Activated T-helper 2 cell treated with anti-CD3 and anti-CD28 coated beads, Interferon-gamma antibody, Interleukin-2, Interleukin-4, amounts not matched to agents 10 μg/mL and 5 μg/mL and 100 μg/mL, durations not matched to agents 14 hours and 24 hours and 36 hours (primary cell): ENCODE data around the gene ZDHHC24. TPM values are rescaled to one million over a fixed set of nuclear protein-coding genes. Genes with fewer than 3 reads are reported as not detected.
"Not testable (repeated sequence)": the region's sequence is repeated elsewhere in the genome, so short reads cannot be mapped to it uniquely, and the experiment has no call there.

Experiments used
- DNase-seq: peaks from one replicate; pipeline ENCODE4 v3.0.0; 2021; ENCODE audit warnings: low spot score
- H3K27ac Mint-ChIP-seq: one replicate; pipeline ENCODE4 v1.8.0; 2021; ENCODE audit warnings: mixed read lengths
- H3K27me3 Mint-ChIP-seq: one replicate; pipeline ENCODE4 v1.8.0; 2021; ENCODE audit warnings: low read depth, mixed read lengths
- H3K36me3 Mint-ChIP-seq: one replicate; pipeline ENCODE4 v1.8.0; 2021; ENCODE audit warnings: low read depth, mixed read lengths
- H3K4me1 Mint-ChIP-seq: one replicate; pipeline ENCODE4 v1.8.0; 2021; ENCODE audit warnings: low read depth, mixed read lengths
- H3K4me3 Mint-ChIP-seq: one replicate; pipeline ENCODE4 v1.8.0; 2021; ENCODE audit warnings: low read depth, mild to moderate bottlenecking, moderate library complexity, mixed read lengths
- H3K9me3 Mint-ChIP-seq: one replicate; pipeline ENCODE4 v1.8.0; 2021; ENCODE audit warnings: mixed read lengths
- intact Hi-C: fragments of 100-400 bp; cut with micrococcal nuclease; formaldehyde crosslinking; loops from one replicate; pipeline ENCODE4 v1.15.1; 2023
- total RNA-seq: library from RNA; stranded (reverse); gene quantifications from 2 replicates; pipeline ENCODE4 v1.2.3, GENCODE V29; 2022

ZDHHC24 gene
- total RNA-seq, 1 donor from 2014 or later: 14.0 TPM

DNA sequence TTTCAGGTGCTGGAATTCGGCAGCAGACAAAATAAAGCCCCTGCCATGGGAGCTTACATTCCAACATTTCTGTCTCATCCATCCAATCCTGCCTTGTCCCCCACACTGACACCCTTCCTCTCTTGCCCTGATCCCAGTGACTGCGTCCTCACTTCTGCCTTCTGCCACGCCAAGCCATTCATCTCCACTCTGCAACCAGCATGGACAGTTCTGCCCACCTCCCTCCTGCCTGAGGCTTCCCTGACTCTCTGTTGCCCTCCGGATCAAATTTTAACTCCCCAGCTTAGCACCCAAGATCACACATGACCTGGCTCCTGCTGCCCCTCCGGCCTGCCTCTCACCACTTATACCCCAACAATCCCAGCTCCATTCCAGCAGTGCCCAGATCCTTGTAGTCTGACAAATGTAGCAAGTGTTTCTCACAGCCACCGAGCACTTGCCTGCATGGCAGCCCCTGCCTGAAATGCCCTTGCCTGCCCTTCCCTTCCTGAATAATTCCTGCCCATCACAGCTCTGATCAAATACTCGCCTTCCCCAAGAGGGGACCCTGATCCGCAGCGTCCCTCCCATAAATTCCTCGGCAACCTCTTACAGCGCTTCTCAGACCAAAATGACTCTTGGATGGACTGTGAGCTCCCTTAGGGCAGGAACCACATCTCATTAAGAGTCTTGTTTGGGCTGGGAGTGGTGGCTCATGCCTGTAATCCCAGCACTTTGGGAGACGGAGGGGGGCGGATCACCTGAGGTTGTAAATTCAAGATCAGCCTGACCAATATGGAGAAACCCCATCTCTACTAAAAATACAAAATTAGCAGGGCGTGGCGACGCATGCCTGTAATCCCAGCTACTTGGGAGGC is 3.2 kb upstream of the ZDHHC24 start:
- no peak for DNase-seq
- intact Hi-C loops: no loop called here
- Mint-ChIP-seq H3K27me3 (peaks cover 15% of the 10 kb centered on the region), H3K9me3 (no peaks in the 10 kb centered on the region), H3K4me1 (peaks cover 9% of the 10 kb centered on the region), H3K4me3 (no peak overlapping the region), H3K27ac (no peak overlapping the region), H3K36me3 (no peaks in the 10 kb centered on the region)

DNA sequence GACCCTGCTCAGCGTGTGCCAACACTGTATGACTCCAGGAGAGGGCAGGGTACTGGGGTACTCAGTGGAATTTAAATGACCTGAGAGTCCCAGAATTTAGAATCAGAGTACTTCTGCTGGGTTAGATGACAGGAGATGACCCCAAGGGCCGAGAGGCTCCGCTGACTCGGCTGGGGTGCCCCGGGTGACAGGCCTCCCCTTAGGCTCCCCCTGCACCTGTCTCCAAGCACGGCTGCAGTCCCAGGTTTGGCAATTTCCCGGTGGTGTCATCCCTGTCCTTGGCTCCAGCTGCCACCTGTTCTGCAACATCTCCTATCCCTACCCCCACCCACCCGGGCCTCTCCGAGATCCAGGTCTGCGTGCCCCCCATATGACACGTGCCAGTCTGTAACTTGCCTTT is 2.2 kb upstream of the ZDHHC24 start:
- Mint-ChIP-seq H3K36me3 (peaks cover 4% of the 10 kb centered on the region), H3K4me3 (no peak overlapping the region), H3K27ac (no peak overlapping the region), H3K27me3 (peaks cover 15% of the 10 kb centered on the region), H3K4me1 (peaks cover 18% of the 10 kb centered on the region), H3K9me3 (no peaks in the 10 kb centered on the region)
- intact Hi-C loops: no loop called here
- DNase-seq: no peak

DNA sequence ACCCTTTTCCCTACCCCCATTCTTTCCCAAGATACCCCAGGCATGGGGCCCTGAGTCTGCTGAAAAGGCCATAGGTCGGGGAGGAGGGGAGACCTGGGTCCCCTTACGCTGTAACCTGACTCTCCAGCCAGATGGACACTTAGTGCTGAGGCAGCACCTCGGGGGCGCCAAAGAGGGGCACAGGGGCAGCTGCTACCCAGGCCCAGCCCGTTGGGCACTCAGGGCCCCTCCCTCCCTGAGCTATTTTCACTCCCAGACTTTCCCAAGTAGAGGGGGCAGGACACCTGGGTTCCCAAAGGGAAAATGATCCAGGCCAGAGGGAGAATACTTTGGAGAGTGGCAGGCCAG is 1.8 kb upstream of the ZDHHC24 start:
- intact Hi-C loops: loop anchor here (2.0 kb wide), 1 partner anchor 69 kb away; the partner anchor contains the start of gene RBM14
- peaks cover 6% of the 10 kb centered on the region for H3K36me3 Mint-ChIP-seq
- no peak overlapping the region for H3K4me3 Mint-ChIP-seq
- peaks cover 18% of the 10 kb centered on the region for H3K4me1 Mint-ChIP-seq
- no peak for DNase-seq
- no peaks in the 10 kb centered on the region for H3K9me3 Mint-ChIP-seq
- H3K27me3 Mint-ChIP-seq: peaks cover 15% of the 10 kb centered on the region
- no peak overlapping the region for H3K27ac Mint-ChIP-seq

DNA sequence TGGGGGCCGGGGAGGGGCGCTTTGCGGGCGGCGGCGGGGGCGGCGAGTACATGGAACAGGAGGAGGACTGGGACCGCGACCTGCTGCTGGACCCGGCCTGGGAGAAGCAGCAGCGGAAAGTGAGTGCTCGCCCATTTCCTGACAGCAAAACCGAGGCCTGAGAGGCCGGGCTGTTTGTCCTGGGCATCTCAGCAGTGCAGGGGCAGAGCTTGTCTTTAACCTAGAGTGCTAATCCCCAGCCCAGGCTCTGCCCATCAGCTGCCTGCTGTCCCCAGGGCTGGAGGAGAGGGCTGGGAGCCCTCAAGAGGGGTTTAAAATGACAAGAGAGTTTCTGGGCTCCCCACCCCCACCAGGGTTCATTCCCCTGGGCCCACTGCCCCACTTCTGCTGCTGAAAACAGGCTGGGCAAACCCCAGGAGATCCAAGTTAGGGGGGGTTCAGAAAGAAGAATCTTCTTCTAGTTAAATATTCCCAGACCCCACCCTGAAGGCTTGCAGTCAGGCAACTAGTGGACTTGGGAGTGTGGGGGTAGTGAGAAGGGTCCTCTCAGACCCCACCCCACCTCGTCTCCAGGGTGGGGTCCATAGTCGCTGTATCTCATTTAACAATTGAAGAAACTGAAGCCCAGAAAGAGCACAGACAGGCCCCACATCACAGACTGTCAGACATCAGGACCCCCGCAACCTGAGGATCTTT is 1.3 kb upstream of the ZDHHC24 start:
- peaks cover 15% of the 10 kb centered on the region for H3K27me3 Mint-ChIP-seq
- no peak overlapping the region for H3K27ac Mint-ChIP-seq
- intact Hi-C loops: loop anchor here (2.0 kb wide), 1 partner anchor 70 kb away; the partner anchor contains the start of gene RBM14
- H3K9me3 Mint-ChIP-seq: no peaks in the 10 kb centered on the region
- peak overlapping the region; percentile 79 for H3K4me3 Mint-ChIP-seq
- H3K4me1 Mint-ChIP-seq: peaks cover 18% of the 10 kb centered on the region
- no peak for DNase-seq
- H3K36me3 Mint-ChIP-seq: peaks cover 11% of the 10 kb centered on the region

DNA sequence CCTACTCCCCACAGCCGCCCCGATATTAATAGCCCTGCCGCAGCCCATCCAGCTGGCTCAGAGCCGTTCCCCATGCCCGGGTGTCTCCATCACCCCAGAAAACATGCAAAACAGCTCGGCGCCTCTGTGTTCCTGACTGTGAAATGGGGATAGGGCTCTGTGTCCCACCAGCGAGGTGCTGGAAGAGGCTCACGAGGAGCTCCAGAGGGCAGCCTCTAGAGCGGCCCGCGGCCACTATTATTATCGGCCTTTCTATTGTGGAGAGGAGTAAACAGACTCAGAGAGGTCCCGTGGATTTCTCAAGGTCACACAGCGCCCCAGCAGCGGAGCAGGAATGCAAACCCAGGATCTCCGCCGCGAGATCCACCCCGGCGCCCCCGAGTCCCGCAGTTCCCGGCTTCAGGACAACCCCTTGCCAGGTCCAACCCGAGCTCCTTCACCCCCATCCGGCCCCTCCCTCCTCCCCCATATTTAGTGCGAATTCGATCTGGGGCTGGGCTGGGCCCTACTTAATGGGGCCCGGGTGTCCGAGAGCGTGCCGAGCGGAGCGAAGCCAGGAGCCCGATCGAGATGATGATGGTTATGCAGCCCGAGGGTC is 619 bp upstream of the ZDHHC24 start, which contains the start of gene ACTN3:
Gene ACTN3, plus strand, starts transcription at position 536 of the 598 bp plus-strand sequence. Its CDS starts 35 bp downstream, at position 571.
- Mint-ChIP-seq H3K27ac (peak within 1 kb of the TSS; percentile 14), H3K4me3 (peak within 1 kb of the TSS; percentile 79), H3K27me3 (peaks cover 15% of the 10 kb centered on the region), H3K9me3 (no peaks in the 10 kb centered on the region), H3K4me1 (peaks cover 23% of the 10 kb centered on the region), H3K36me3 (peaks cover 18% of the 10 kb centered on the region)
- DNase-seq: no peak
- intact Hi-C loops: loop anchor here (2.0 kb wide), 1 partner anchor 70 kb away; the partner anchor contains the start of gene RBM14

DNA sequence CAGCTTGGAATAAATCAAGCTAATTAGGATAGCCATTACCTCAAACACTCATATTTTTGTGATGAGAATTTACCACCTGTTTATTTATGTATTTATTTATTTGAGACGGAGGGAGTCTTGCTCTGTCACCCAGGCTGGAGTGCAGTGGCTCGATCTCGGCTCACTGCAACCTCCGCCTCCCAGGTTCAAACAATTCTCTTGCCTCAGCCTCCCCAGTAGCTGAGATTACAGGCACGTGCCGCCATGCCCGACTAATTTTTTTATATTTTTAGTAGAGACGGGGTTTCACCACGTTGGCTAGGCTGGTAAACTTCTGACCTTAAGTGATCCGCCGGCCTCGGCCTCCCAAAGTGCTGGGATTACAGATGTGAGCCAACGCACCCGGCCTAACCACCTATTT is 896 bp downstream of the ZDHHC24 start:
- H3K4me1 Mint-ChIP-seq: peaks cover 24% of the 10 kb centered on the region
- H3K27me3 Mint-ChIP-seq: peaks cover 13% of the 10 kb centered on the region
- intact Hi-C loops, DNase-seq, H3K27ac Mint-ChIP-seq, H3K9me3 Mint-ChIP-seq: not testable (repeated sequence)
- H3K36me3 Mint-ChIP-seq: peaks cover 21% of the 10 kb centered on the region
- peak overlapping the region; percentile 86 for H3K4me3 Mint-ChIP-seq

DNA sequence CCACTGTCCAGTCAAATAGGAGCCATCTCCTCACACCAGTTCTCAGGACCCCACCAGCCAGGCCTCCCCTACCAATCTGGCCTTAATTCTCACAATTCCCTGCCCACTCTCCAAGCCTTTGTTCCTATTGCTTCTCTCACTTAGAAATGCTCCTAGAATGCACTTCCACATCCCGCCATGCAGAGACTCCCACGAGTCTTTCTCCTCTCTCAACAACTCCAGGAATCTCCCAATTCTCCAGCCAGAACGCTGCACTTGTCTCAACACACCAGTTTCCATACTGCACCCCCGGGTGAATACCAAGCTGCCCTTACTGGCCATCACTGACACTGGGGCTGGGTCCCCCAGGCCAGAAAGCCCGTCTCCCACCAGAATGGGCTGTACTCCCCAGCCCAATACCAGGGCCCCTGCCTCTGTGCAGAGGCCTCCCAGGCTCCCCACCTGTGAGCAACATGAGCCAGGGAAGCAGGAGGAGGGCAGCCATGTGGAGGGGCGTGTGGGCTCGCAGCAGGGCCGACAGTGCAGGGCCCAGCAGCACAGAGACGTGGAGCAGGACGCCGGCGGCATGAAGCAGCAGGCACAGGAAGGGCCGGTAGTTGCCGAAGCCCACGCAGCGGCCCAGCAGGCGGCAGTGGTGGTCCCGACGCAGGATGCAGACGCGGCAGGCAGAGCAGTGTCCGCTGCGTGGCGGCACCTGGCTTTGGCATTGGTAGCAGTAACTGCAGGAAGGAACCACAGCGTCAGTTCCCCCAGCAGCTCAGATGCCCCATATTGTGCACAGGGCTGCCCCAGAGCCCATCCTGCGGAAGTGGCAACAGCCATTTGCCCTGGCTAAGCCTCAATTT is 2.4 kb downstream of the ZDHHC24 start:
- Mint-ChIP-seq H3K27ac (peak overlapping the region; percentile 74), H3K9me3 (no peaks in the 10 kb centered on the region), H3K36me3 (peaks cover 26% of the 10 kb centered on the region), H3K27me3 (peaks cover 3% of the 10 kb centered on the region), H3K4me3 (peak overlapping the region; percentile 49), H3K4me1 (peaks cover 24% of the 10 kb centered on the region)
- intact Hi-C loops: no loop called here
- peak; percentile 38 for DNase-seq

DNA sequence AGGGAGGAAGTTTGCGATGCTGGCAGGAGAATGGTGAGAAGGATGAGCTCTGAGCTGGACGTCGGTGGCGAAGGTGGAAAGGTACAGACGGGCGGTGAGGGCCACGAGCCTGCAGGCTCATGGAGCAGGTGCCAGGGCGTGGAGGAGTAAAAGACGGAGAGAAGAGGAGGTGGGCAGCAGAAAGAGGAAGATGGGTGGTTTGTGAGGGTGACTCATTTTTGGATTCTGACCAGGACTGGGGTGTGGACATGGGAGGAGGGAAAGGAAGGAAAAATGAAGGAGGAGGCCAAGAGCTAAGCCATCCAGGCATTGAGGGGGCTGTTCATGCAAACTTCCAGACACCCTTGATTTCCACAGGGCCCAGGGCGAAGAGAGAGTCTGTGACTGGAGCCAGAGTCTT is 3.5 kb downstream of the ZDHHC24 start:
- Mint-ChIP-seq H3K27me3 (no peaks in the 10 kb centered on the region), H3K36me3 (peaks cover 28% of the 10 kb centered on the region), H3K4me3 (no peak overlapping the region), H3K9me3 (no peaks in the 10 kb centered on the region), H3K27ac (peak overlapping the region; percentile 26), H3K4me1 (peaks cover 24% of the 10 kb centered on the region)
- no peak for DNase-seq
- intact Hi-C loops: no loop called here

DNA sequence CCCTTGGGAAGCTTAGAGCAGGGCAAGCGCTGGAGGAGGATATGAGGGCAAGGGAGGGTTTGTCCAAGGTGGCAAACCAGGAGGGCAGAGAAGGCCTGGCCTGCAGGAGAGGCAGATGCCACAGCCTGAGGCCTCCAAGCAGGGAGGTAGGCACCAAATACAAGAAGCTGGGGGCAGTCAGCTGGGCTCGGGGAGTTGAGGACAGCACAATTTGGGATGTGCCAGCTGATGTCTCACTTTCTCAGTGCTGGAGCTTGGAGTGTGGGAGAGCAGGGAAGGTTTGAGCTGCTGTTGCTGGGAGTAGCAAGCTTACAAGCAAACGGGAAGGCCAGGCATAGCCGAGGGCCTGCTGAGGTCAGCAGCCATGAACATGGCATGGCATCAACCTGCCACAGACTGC is 4.0 kb downstream of the ZDHHC24 start:
- no peak overlapping the region for H3K4me3 Mint-ChIP-seq
- H3K27me3 Mint-ChIP-seq: no peaks in the 10 kb centered on the region
- no peak for DNase-seq
- H3K4me1 Mint-ChIP-seq: peaks cover 24% of the 10 kb centered on the region
- no peaks in the 10 kb centered on the region for H3K9me3 Mint-ChIP-seq
- peak overlapping the region; percentile 26 for H3K27ac Mint-ChIP-seq
- intact Hi-C loops: no loop called here
- peaks cover 28% of the 10 kb centered on the region for H3K36me3 Mint-ChIP-seq

DNA sequence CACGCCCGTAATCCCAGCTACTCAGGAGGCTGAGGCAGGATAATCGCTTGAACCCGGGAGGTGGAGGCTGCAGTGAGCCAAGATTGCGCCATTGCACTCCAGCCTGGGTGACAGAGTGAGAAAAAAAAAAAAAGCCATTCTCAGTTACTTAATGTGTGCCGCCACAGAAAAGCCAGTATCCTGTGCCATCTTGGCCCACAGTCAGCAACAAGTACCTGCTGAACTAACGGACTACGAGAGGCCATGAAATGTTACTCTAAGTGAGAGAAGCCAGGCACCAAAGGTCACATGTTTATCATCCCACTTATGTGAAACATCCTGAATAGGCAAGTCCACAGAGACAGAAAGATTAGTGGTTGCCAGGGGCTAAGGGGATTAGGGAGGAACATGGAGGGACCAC is 5.2 kb downstream of the ZDHHC24 start:
- peaks cover 39% of the 10 kb centered on the region for H3K36me3 Mint-ChIP-seq
- H3K27me3 Mint-ChIP-seq, H3K9me3 Mint-ChIP-seq, intact Hi-C loops, DNase-seq, H3K27ac Mint-ChIP-seq, H3K4me3 Mint-ChIP-seq: not testable (repeated sequence)
- H3K4me1 Mint-ChIP-seq: peaks cover 23% of the 10 kb centered on the region

DNA sequence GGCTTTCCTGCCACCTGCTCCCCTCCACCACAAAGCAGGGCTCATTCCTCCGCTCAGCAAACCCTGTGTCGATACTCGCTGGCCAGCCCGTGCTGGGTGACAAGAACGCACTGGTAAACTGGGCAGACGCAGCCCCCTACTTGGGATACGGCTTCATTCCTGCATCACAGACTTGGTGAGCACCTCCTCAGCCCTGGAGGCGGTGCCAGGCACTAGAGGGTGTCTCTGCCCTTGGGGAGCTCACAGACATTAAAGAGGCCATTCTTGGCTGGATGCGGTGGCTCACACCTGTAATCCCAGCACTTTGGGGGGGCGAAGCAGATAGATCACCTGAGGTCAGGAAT is 6.0 kb downstream of the ZDHHC24 start:
- H3K36me3 Mint-ChIP-seq: peaks cover 43% of the 10 kb centered on the region
- intact Hi-C loops: no loop called here
- no peak for DNase-seq
- H3K27ac Mint-ChIP-seq: no peak overlapping the region
- peaks cover 20% of the 10 kb centered on the region for H3K4me1 Mint-ChIP-seq
- H3K9me3 Mint-ChIP-seq: no peaks in the 10 kb centered on the region
- H3K27me3 Mint-ChIP-seq: no peaks in the 10 kb centered on the region
- H3K4me3 Mint-ChIP-seq: no peak overlapping the region

DNA sequence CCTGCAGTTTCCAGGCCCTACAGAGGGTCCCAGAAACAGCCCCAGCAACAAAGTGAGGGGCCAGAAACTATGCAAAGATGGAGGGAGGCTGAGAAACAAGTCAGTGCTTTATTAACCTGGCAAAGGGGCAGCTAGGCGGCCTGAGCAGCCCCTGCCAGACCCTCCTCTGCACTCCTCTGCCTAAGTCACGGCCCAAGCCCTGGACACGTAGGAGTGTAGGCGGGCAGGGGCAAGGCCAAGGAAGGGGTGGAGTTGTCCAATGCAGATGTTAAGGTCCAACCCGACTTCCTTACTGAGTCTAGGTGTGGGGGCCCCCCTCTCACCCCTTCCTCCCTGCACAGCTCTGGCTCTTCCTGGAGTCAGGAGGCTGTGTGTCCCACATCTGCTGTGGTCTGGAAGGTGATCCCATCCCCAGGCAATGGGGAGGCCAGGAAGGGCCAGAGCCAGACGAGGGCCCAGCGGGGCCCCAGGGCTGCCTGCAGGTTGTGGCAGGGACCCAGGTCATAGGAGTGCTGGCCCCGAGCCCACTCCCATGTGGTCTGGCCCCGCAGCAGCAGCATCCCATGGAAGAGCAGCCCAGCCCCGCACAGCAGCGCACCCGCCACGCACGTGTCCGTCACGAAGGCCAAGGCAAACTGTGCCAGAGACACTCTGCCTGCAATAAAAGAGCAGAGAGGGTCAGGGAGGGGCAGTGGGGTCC is 6.5 kb downstream of the ZDHHC24 start:
- no peak overlapping the region for H3K27ac Mint-ChIP-seq
- intact Hi-C loops: no loop called here
- no peaks in the 10 kb centered on the region for H3K27me3 Mint-ChIP-seq
- no peak for DNase-seq
- H3K4me1 Mint-ChIP-seq: peaks cover 18% of the 10 kb centered on the region
- H3K4me3 Mint-ChIP-seq: no peak overlapping the region
- H3K36me3 Mint-ChIP-seq: peaks cover 43% of the 10 kb centered on the region
- no peaks in the 10 kb centered on the region for H3K9me3 Mint-ChIP-seq
